ENCODE results near the gene GRM4.
"Not testable (repeated sequence)": the region's sequence is repeated elsewhere in the genome, so short reads cannot be mapped to it uniquely, and the experiment has no call there.

The GRM4 gene

DNA sequence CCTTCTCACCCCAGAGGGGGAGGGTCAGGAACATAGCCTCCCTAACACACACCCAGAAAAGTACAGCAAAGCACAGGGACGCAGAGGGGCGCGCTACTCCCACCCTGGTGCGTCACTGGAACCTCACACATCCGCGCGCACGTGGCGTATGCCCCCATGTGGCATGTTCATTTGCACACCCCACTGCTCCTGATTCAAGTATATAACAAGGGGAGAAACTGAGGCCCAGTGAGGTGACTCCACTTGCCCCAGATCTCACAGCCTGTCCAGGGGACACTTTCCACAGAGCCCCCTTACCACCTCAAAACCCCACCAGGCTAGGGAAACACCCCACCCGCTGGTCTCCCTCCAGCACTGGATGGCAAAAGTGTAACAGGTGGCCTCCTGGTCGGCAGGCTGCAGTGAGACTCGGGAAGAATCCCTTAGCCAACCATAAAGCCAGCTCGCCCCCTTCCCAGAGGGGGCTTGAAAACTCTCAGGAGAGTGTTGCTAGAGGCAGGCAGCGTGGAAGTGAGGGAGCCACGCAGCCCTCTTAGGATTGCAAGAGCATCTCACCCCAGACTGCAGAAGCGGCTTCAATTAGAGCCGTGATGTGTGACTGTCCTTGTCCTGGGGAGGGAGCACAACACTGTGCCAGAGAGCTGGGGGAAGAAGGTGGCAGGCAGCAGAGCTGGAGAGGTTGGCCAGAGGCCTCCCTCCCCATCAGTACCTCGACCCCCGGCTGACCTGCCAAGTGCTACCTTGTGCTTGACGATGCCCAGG lies at the start of gene GRM4:
GRM4 (minus strand) TSS at position 67 of the 762 bp plus-strand sequence. CDS start 12,591 bp downstream, outside the sequence.
- DNase-seq (ENCODE audit: low read depth in 1 of 2, low spot score in 1 of 2) = no peak

DNA sequence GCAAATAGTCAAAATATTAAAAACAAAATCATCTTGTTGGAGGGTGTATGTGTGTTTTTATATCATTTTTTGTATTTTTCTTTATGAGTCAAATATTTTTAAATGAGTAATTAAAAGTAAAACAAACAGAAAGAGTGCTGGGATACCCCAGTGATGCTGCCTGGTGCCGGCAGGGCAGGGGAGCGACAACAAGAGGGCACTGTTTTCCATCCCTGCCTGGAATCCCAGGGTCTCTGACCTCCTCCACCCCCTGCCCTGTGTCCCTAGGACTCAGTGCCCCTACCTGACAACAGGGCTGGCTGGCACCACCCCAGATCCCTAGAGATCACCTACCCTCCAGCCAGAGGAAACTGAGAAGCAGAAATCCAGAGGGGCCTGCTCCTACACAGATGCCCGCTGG lies 48.9 kb upstream of the GRM4 start:
- no peak for DNase-seq (ENCODE audit: low read depth in 1 of 2, low spot score in 1 of 2)

DNA sequence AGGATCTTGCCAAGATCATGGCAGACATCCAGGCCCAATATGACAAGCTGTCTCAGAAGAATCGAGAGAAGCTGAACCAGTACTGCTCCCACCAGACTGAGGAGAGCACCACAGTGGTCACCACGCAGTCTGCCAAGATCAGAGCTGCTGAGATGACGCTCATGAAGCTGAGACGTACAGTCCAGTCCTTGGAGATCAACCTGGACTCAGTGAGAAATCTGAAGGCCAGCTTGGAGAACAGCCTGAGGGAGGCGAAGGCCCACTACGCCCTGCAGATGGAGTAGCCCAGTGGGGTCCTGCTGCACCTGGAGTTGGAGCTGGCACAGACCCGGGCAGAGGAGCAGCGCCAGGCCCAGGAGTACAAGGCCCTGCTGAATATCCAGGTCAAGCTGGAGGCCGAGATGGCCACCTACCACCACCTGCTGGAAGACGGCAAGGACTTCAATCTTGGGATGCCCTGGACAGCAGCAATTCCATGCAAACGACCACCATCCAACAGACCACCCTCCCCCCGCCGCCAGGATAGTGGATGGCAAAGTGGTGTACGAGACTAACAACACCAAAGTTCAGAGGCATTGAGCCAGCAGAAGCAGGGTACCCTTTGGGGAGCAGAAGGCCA lies 44.7 kb upstream of the GRM4 start:
- no peak for DNase-seq (ENCODE audit: low read depth in 1 of 2, low spot score in 1 of 2)

DNA sequence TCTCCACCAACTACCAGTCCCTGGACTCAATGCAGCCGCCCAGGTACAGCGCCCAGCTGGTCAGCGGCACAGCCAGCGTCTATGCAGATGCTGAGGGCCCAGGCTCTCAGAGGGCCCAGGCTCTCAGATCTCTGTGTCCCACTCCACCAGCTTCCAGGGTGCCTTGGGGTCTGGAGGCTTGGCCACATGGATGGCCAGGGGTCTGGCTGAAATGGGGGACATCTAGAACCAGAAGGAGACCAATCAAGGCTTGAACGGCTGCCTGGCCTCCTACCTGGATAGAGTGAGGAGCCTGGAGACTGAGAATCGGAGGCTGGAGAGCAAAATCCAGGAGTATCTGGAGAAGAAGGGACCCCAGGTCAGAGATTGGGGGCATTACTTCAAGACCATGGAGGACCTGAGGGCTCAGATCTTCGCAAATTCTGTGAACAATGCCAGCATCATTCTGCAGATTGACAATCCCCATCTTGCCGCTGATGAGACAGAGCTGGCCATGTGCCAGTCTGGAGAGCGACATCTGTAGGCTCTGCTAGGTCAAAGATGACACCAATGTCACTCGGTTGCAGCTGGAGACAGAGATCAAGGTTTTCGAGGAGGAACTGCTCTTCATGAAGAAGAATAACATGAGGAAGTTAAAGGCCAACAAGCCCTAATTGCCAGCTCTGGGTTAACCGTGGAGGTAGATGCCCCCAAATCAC lies 44.1 kb upstream of the GRM4 start:
- peak; percentile 15 to 33 for DNase-seq (ENCODE audit: low read depth in 1 of 2, low spot score in 1 of 2)

DNA sequence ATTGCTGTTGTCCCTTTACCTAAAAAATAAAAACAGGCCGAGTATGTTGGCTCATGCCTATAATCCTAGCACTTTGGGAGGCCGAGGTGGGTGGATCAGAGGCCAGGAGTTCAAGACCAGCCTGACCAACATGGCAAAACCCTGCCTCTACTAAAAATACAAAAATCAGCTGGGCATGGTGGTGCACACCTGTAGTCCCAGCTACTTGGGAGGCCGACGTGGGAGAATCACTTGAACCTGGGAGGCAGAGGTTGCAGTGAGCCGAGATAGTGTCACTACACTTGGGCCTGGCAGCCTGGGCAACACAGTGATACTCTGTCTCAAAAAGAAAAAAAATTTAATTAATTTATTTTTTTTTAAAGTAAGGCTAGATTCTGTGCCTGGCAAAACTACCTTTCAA lies 38.8 kb upstream of the GRM4 start:
- not testable (repeated sequence) for DNase-seq (ENCODE audit: low read depth in 1 of 2, low spot score in 1 of 2)

DNA sequence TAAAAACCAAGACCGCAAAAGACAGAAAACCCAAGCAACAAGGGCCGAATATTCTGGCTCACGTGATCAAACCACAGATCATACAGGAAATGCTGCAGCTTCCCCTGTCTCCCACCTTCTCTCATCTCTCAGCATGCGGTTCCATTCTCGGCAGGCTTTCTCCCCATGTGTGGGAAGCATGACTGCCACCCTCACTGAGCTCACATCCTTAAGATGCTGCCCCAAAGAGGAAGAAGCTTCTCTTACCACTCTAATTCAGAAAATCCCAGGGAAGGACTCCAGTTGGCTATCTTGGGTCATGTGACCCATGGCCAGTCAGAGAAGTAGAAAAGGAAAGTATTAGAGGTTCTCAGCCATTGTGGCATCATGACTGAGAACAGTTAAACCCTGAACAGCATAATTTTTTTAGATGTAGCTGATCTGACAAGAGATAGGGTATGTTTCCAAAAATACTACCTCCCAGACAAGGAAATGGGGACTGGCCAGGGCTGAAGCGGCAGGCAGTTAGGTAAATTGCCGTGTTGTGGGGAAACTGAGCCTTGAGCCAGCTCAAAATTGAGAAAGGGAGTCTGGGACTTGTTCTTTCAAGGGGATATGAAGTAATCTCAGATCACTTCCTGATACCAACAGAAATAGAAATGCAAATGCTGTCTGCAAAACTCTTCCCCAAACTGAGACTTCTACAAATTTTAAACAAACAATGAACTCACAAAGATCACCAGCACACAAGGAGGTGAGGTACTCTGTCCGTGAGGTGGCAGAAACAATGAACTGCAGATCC lies 37.1 kb upstream of the GRM4 start:
- DNase-seq (ENCODE audit: low read depth in 1 of 2, low spot score in 1 of 2) = peak; percentile 21 to 42

DNA sequence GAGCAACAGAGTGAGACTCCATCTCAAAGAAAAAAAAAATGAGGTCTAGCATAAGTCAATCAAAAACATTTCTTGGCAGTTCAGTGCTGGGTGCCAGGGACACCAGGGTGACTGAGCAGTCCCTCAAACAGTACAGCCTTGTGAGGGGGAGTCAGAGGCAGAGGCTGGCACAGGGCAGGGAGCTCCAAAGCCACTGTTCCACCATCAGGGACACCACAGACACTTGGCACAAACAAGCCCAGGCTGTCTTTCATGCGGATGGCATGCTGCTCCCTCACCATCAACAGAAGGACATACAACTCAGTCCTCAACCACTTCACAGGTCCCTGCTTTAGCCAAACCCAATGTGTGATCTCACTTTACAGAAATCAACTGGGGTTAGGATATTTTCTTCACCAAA lies 36.0 kb upstream of the GRM4 start:
- no peak for DNase-seq (ENCODE audit: low read depth in 1 of 2, low spot score in 1 of 2)

DNA sequence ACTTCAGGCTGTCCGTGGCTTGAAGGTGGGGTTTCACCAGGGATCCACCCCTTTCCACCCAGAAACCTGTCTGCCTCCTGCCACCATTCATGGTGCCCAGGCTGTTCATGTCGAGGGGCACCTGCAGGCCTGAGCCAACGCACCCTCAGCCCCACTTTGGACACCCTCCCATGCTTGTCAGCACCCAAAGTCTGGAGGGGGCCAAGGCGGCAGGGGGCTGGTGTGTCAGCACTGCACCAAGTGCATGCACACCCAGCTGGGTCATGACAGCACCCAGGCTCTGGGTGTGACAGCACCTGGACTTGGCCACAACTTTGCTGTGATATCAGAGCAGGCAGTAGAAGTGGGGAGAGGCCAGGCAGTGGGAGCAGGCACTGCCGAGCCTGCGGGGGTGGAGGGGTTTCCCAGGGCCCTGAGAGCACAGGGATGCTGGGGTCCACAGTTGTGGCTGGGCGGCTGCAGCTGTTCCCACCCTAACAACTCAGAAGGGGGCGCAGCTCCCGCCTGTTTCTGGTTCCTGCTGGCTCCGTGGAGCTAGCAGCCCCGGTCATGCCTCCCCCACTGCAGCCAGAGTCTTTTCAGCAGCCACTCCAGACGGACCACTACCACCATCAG lies 33.3 kb upstream of the GRM4 start:
- no peak for DNase-seq (ENCODE audit: low read depth in 1 of 2, low spot score in 1 of 2)

DNA sequence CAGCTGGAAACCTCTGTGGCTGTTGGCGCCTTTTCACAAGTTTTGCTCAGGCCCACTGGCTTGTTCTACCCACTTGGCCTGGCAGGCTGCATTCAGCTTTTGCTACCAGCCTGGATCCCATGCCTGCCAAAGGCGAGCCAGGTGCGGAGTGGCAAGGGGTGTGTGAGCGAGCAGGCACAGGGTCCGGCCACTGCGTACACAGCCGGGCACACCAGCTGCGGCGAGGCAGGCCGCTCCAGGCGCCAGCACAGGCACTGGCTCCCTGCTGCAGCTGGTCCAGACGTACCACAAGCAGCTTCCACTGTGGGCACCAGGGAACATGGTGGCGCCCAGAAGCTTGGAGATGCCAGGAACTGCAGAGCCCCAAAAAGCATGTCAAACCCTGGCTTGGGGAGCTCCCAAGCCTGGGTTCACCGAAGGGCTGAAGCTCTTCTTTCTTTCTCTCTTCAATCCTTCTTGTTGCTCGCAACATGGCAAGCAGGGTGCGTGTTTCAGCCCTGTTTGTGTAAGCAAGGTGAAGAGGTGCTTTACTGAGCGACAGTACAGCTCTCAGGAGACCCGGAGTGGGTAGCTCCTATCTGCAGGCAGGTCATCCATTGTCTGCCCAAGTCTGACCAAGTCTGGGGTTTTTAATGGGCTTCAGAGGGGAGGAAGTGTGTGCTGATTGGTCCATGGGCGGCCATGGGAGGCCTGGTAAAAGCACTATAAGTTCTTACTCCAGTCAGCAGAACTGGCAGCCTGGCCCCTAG lies 32.6 kb upstream of the GRM4 start:
- no peak for DNase-seq (ENCODE audit: low read depth in 1 of 2, low spot score in 1 of 2)

DNA sequence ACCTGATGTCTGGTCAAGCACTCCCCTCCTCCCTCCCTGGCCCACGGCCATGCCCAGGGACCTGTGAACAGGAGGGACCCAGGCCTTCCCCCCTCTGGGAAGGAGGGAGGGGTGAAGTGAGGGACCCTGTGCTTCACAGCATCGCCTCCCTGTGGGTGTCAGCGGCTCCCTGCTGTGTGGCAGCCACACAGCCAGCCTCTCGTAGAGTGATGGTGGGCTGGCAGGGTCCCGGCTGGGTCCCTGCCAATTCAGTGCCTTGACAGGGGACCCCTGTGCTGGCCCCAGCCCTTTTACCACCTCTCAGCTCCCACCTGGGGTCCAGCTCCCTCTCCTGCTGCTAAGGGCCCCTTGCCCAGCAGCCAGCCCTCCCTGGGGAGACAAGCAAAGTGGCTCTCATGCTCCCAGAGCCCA lies 31.3 kb upstream of the GRM4 start:
- DNase-seq (ENCODE audit: low read depth in 1 of 2, low spot score in 1 of 2) = no peak

DNA sequence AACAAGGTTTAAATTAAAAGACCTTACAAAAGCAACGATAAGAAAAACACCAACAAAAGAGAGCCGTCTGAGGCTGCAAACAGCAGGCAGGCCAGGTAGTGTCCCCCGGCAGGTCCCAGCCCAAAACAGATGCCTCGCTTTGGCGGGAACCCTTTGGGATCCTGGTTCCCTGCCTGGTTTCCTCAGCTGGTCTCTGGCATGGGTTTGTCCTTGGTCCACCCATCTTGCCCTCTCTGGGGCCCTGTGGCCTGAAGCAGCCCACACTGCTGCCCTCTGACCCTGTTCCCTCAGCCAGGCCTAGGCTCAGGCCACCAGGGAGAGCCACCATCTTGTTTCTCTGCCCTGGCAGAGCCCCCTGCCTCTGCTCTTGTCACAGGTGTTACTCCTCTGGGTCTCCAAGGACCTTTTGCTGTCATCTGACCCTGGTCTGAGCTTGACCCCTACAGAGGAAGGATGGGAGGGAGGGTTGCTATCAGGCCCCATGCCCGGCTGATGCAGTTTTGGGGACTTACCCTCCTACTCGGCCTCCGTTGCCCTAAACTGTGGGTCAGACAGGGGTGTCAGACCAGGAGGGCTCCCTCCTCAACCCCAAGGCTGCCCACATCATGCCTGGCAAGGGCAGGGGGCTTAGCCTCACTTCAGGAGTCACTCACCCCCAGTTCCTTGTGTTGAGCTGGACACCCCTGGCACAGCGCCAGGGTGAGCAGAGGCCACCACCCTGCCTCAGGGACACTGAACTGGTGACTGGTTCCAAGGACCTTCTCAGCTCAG lies 30.6 kb upstream of the GRM4 start:
- DNase-seq (ENCODE audit: low read depth in 1 of 2, low spot score in 1 of 2) = no peak

DNA sequence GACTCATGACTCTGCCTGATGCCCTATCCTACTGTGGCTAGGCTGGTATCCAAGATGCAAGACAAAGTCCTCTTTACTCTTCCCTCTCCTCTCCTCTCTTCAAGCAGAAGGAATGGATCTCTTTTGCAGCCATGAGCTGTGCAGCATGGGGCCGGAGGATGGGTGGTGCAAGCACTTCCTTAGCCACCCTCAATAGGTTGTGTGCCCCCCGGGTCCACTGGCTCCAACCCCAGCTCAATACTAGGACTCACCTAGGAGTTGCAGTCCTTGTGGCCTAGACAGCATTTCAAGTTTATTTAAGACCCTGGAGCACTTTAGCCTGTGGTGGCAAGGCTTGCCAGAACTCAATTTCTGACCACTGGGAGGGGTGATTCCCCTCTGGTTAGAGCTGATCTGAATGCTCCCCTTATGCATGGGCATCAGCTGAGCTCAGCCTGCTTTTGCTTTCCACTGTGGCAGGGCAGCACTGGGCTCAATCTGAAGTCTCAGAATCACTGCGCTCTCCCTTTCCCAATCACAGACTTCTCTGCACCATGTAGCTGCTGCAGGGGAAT lies 29.0 kb upstream of the GRM4 start:
- no peak for DNase-seq (ENCODE audit: low read depth in 1 of 2, low spot score in 1 of 2)

DNA sequence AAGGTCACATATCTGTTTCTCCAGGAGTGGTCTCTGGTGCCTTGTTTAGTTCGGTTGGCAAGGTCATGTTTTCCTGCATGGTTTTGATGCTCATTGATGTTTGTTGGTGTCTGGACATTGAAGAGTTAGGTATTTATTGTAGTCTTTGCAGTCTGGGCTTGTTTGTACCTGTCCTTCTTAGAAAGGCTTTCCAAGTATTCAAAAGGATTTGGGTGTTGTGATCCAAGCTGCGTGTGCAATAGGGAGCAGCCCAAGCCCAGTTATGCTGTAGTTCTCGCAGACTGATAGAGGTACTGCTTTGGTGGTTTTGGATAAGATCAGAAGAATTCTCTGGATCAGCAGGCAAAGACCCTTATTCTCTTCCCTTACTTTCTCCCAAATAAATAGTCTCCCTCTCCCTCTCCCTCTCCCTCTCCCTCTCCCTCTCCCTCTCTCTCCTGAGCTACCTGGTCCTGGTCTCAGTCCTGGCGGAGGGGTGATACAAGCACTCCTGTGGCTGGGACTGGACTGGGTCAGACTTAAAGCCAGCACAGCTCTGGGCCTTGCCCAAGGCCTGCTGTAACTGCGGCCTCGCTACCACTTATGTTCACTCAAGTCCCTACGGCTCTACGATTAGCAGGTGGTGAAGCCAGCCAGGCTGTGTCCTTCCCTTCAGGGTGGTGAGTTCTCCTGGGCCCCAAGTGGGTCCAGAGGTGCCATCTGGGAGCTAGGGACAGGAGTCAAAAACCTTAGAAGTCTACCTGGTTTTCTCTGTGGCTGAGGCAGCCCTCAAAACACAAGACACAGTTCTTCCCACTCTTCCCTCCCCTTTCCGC lies 27.3 kb upstream of the GRM4 start:
- no peak for DNase-seq (ENCODE audit: low read depth in 1 of 2, low spot score in 1 of 2)

DNA sequence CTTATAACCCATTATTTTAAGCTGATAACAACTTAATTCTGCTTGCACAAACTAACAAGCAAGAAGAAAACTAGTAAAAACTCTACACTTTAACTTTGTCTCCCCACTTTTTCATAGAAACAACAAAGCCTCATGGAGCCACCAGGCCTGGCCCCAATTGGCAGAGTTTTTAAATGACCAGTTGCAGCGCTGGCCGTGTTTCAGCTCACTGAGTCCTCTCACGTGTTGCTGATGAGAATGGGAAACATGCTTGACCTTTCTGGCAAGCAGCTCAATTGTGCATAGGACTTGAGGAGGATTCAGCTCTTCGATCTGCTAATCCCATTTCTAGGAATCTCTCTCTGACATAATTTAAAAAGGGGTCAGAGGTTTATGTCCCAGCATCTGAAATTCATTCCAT lies 24.5 kb upstream of the GRM4 start:
- DNase-seq (ENCODE audit: low read depth in 1 of 2, low spot score in 1 of 2) = no peak

DNA sequence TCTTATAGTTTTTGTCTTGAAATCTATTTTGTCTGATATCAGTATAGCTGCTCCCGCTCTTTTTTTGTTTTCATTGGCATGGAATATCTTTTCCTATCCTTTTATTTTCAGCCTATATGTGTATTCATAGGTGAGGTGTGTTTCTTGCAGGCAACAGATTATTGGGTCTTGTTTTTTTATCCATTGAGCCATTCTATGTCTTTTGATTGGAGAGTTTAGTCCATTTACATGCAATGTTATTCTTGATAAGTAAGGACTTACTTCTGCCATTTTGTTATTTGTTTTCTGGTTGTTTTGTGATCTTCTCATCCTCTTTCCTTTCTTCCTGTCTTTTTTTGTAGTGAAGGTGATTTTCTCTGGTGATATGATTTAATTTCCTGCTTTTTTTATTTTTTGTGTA lies 24.0 kb upstream of the GRM4 start:
- no peak for DNase-seq (ENCODE audit: low read depth in 1 of 2, low spot score in 1 of 2)

DNA sequence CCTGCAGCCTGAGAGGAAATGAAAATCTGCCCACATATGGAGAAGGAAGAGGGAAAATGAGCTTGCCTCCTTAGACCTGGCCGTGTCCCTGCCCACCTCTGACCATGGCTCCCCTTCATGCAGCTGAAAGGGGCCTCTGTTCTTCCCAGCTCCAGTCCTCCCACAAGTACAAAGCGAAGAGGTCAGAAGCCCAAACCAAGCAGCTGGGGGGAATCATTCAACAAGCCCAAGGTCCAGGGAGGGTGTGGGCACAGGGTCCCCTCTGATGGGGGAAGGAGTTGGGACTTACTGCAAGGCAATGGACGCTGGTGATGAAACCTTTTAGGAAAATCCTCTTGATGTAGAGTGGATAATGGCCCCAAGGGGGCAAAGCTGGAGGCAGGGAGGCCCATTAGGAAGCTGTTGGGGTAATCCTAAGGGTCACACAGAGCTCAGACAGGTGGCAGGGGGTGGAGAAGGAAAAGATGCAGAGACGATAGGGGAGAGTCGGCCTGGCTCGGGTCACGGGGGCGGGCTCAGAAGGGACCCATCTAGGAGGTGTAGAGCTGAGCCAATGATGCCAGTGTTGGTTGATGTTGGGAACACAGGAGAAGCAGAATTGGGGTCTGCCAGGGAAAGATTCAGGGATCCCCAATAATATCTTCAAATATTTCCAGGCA lies 16.1 kb upstream of the GRM4 start:
- DNase-seq (ENCODE audit: low read depth in 1 of 2, low spot score in 1 of 2) = no peak

DNA sequence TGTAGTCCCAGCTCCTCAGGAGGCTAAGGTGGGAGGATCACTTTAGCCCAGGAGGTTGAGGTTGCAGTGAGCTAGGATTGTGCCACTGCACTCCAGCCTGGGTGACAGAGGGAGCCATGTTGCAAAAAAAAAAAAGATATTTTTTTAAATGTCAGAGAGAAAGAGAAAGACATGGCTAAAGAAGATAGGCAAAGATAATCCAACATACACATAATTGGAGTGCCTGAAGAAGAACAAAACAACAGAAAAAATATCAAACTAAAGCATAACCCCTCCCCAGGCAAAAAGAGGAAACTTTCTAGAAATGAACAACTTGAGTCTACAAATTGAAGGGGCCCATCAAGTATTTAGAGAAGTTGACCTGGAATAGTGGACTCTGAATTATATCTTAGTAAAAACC lies 14.0 kb upstream of the GRM4 start:
- DNase-seq (ENCODE audit: low read depth in 1 of 2, low spot score in 1 of 2) = no peak

DNA sequence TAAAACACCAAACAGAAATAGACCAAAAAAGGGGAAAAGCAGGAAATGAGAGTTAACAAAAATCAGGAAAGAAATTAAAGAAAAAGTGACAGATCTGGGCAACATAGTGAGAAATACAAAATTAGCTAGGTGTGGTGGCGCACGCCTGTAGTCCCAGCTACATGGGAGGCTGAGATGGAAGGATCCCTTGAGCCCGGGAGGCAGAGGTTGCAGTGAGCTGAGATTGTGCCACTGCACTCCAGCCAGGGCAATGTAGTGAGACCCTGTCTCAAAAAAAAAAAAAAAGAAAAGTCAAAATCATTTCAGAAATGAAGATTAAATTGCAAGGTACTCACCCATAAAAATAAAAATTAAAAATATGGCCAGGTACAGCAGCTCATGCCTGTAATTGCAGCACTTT lies 13.0 kb upstream of the GRM4 start:
- no peak for DNase-seq (ENCODE audit: low read depth in 1 of 2, low spot score in 1 of 2)
